DMS79 treated with DMSO at 0.1 percent for 48 hours (cell line): ENCODE measurements around the gene MTMR3.

Experiments used
- DNase-seq: peaks from one replicate; lab custom pipeline; 2025; lab: John Stamatoyannopoulos, UW

The MTMR3 gene

GRCh38 chr22:30004101-30004500 is 121.1 kb downstream of the MTMR3 start:
- DNase-seq: no peak

GRCh38 chr22:30004694-30005093 is 121.7 kb downstream of the MTMR3 start:
- DNase-seq: peak; percentile 14

GRCh38 chr22:30005213-30005857 is 122.4 kb downstream of the MTMR3 start:
- DNase-seq: peak; percentile 27

GRCh38 chr22:30007361-30007760 is 124.4 kb downstream of the MTMR3 start:
- no peak for DNase-seq

GRCh38 chr22:30008401-30008800 is 125.4 kb downstream of the MTMR3 start:
- DNase-seq: no peak

- no peak for DNase-seq
Measured at GRCh38 chr22:30009478-30009877, 126.5 kb downstream of the MTMR3 start.

- DNase-seq: no peak
Measured at GRCh38 chr22:30010789-30011405, 127.9 kb downstream of the MTMR3 start.

GRCh38 chr22:30013201-30013600 is 130.2 kb downstream of the MTMR3 start:
- no peak for DNase-seq

- DNase-seq: no peak
Measured at GRCh38 chr22:30014244-30014643, 131.3 kb downstream of the MTMR3 start.

GRCh38 chr22:30015229-30015797 is 132.3 kb downstream of the MTMR3 start:
- no peak for DNase-seq

- no peak for DNase-seq
Measured at GRCh38 chr22:30015846-30016245, 132.9 kb downstream of the MTMR3 start.

GRCh38 chr22:30016596-30016995 is 133.6 kb downstream of the MTMR3 start:
- no peak for DNase-seq

GRCh38 chr22:30017375-30018223 is 134.6 kb downstream of the MTMR3 start:
- DNase-seq: no peak

- DNase-seq: no peak
Measured at GRCh38 chr22:30020511-30020910, 137.5 kb downstream of the MTMR3 start.

- DNase-seq: no peak
Measured at GRCh38 chr22:30021338-30021737, 138.4 kb downstream of the MTMR3 start.

GRCh38 chr22:30021881-30022619 is 139.1 kb downstream of the MTMR3 start:
- no peak for DNase-seq

GRCh38 chr22:30023099-30023660 is 140.2 kb downstream of the MTMR3 start:
- no peak for DNase-seq

GRCh38 chr22:30024231-30024630 is 141.3 kb downstream of the MTMR3 start:
- no peak for DNase-seq

- no peak for DNase-seq
Measured at GRCh38 chr22:30025221-30025620, 142.2 kb downstream of the MTMR3 start.

GRCh38 chr22:30026756-30027155 is 143.8 kb downstream of the MTMR3 start:
- peak; percentile 29 for DNase-seq

- DNase-seq: no peak
Measured at GRCh38 chr22:30027169-30027568, 144.2 kb downstream of the MTMR3 start.

- DNase-seq: no peak
Measured at GRCh38 chr22:30027791-30028190, 144.8 kb downstream of the MTMR3 start.
